Activated B cell treated with CpG ODN at 0.5 μM for 24 hours (primary cell): ENCODE measurements around the gene TRIM66. TPM values are rescaled to one million over a fixed set of nuclear protein-coding genes. Genes with fewer than 3 reads are reported as not detected.
"Not testable (repeated sequence)": the region's sequence is repeated elsewhere in the genome, so short reads cannot be mapped to it uniquely, and the experiment has no call there.

Experiments used
- ATAC-seq: fragments of 200-7000 bp; cut with Tn5 transposase; one replicate; pipeline ENCODE4 v1.10.0; 2021; ENCODE audit warnings: low read depth, mild to moderate bottlenecking, moderate library complexity
- CTCF ChIA-PET: fragments of 350-600 bp; sonication (Branson Sonifier 250); formaldehyde crosslinking; loops from one replicate; lab custom pipeline; 2021; ENCODE audit warnings: antibody characterized with exemption; lab: Charles Lee
- POLR2A ChIA-PET: fragments of 350-600 bp; sonication (Branson Sonifier 250); formaldehyde crosslinking; loops from one replicate; lab custom pipeline; 2021; ENCODE audit warnings: antibody characterized with exemption; lab: Charles Lee
- DNase-seq: peaks from one replicate; pipeline ENCODE4 v3.0.0; 2022
- H3K27ac Mint-ChIP-seq: one replicate; pipeline ENCODE4 v1.8.0; 2020; ENCODE audit warnings: mixed read lengths
- H3K27me3 Mint-ChIP-seq: one replicate; pipeline ENCODE4 v1.8.0; 2021; ENCODE audit warnings: mixed read lengths
- H3K36me3 Mint-ChIP-seq: one replicate; pipeline ENCODE4 v1.8.0; 2021; ENCODE audit warnings: low read depth, mixed read lengths
- H3K4me1 Mint-ChIP-seq: one replicate; pipeline ENCODE4 v1.8.0; 2021; ENCODE audit warnings: mixed read lengths
- H3K4me3 Mint-ChIP-seq: one replicate; pipeline ENCODE4 v1.8.0; 2020; ENCODE audit warnings: mild to moderate bottlenecking, mixed read lengths
- H3K9me3 Mint-ChIP-seq: one replicate; pipeline ENCODE4 v1.8.0; 2020; ENCODE audit warnings: mixed read lengths
- CTCF ChIP-seq: fragments of 200-600 bp; IDR thresholded peaks from one replicate; pipeline ENCODE4 v1.8.0; 2022; ENCODE audit warnings: antibody characterized with exemption, mild to moderate bottlenecking
- intact Hi-C: fragments of 100-400 bp; cut with micrococcal nuclease; formaldehyde crosslinking; loops from one replicate; pipeline ENCODE4 v1.15.1; 2024
- total RNA-seq: library from RNA; stranded (reverse); gene quantifications from 2 replicates; pipeline ENCODE4 v1.2.3, GENCODE V29; 2022

The TRIM66 gene
- total RNA-seq, 1 donor from 2014 or later, result 12.4 TPM

GRCh38 chr11:8671651-8672062 lies 10.8 kb downstream of the TRIM66 start:
- no peaks in the 10 kb centered on the region for H3K9me3 Mint-ChIP-seq
- POLR2A ChIA-PET, result no interaction called here
- H3K4me3 Mint-ChIP-seq, result no peak overlapping the region
- DNase-seq (no peak), ATAC-seq (no peak)
- H3K4me1 Mint-ChIP-seq, result no peaks in the 10 kb centered on the region
- CTCF ChIA-PET, result no interaction called here
- no peak for TF ChIP-seq CTCF
- no peak overlapping the region for H3K27ac Mint-ChIP-seq
- peaks cover 28% of the 10 kb centered on the region for H3K36me3 Mint-ChIP-seq
- no peaks in the 10 kb centered on the region for H3K27me3 Mint-ChIP-seq
- intact Hi-C loops, result no loop called here

- CTCF ChIA-PET, result no interaction called here
- H3K4me1 Mint-ChIP-seq, result no peaks in the 10 kb centered on the region
- no peaks in the 10 kb centered on the region for H3K9me3 Mint-ChIP-seq
- no peak for TF ChIP-seq CTCF
- no peak overlapping the region for H3K27ac Mint-ChIP-seq
- H3K27me3 Mint-ChIP-seq, result no peaks in the 10 kb centered on the region
- peaks cover 29% of the 10 kb centered on the region for H3K36me3 Mint-ChIP-seq
- H3K4me3 Mint-ChIP-seq, result no peak overlapping the region
- intact Hi-C loops, result no loop called here
- ATAC-seq, result no peak
- POLR2A ChIA-PET, result no interaction called here
- DNase-seq, result no peak
These were observed 11.3 kb downstream of the TRIM66 start for GRCh38 chr11:8671193-8671612.

GRCh38 chr11:8670081-8670480 lies 12.4 kb downstream of the TRIM66 start:
- H3K9me3 Mint-ChIP-seq, H3K4me1 Mint-ChIP-seq, intact Hi-C loops, DNase-seq, ATAC-seq, H3K27me3 Mint-ChIP-seq, H3K27ac Mint-ChIP-seq, CTCF ChIA-PET, H3K4me3 Mint-ChIP-seq, POLR2A ChIA-PET: not testable (repeated sequence)
- peaks cover 29% of the 10 kb centered on the region for H3K36me3 Mint-ChIP-seq

GRCh38 chr11:8665222-8665621 lies 17.2 kb downstream of the TRIM66 start:
- peaks cover 5% of the 10 kb centered on the region for H3K36me3 Mint-ChIP-seq
- no peak for TF ChIP-seq CTCF
- no peak overlapping the region for H3K4me3 Mint-ChIP-seq
- no peaks in the 10 kb centered on the region for H3K27me3 Mint-ChIP-seq
- ATAC-seq (no peak), DNase-seq (no peak)
- H3K4me1 Mint-ChIP-seq, result no peaks in the 10 kb centered on the region
- ChIA-PET POLR2A (no interaction called here), CTCF (no interaction called here)
- no peaks in the 10 kb centered on the region for H3K9me3 Mint-ChIP-seq
- intact Hi-C loops, result no loop called here
- no peak overlapping the region for H3K27ac Mint-ChIP-seq

GRCh38 chr11:8661001-8661795 lies 21.3 kb downstream of the TRIM66 start:
- intact Hi-C loops, result no loop called here
- DNase-seq, result no peak
- Mint-ChIP-seq H3K36me3 (peaks cover 2% of the 10 kb centered on the region), H3K4me3 (no peak overlapping the region), H3K9me3 (no peaks in the 10 kb centered on the region), H3K27ac (no peak overlapping the region), H3K4me1 (no peaks in the 10 kb centered on the region), H3K27me3 (no peaks in the 10 kb centered on the region)
- TF ChIP-seq CTCF, result no peak
- CTCF ChIA-PET, result no interaction called here
- no peak for ATAC-seq
- POLR2A ChIA-PET, result no interaction called here
